ENCODE data around the gene FBXL16.

- TF ChIP-seq POLR2A (IDR thresholded peaks at IDR 0.05; ENCODE audit: low read depth, low read length): no peak
- TF ChIP-seq TAF1 (IDR thresholded peaks at IDR 0.05; ENCODE audit: borderline replicate concordance, low read depth, low read length): no peak
- no peak for TF ChIP-seq POLR2AphosphoS5 (IDR thresholded peaks at IDR 0.05; ENCODE audit: low read depth, low read length)
Measured at GRCh38 chr16:721765-722540, 16.4 kb upstream of the FBXL16 start.
